NCI-H187 (cell line): Measurements from ENCODE around the gene INS.

Source experiments
- DNase-seq, 2 experiments: peaks; one replicate each; lab custom pipeline; 2025; lab: John Stamatoyannopoulos, UW

Gene INS

GRCh38 chr11:2160736-2161259 lies at the start of gene INS:
TSS of gene INS (minus strand) at chr11:2161209. CDS start at chr11:2160971, 238 bp downstream.
- no peak for DNase-seq

- no peak for DNase-seq
These were observed 49.5 kb upstream of the INS start for GRCh38 chr11:2210366-2211112.

GRCh38 chr11:2209900-2210321 lies 48.9 kb upstream of the INS start:
- no peak for DNase-seq

GRCh38 chr11:2209370-2209801 lies 48.4 kb upstream of the INS start:
- no peak for DNase-seq

GRCh38 chr11:2208691-2209369 lies 47.8 kb upstream of the INS start:
- no peak for DNase-seq

- DNase-seq = no peak
These were observed 47.0 kb upstream of the INS start for GRCh38 chr11:2207773-2208621.

GRCh38 chr11:2207212-2207611 lies 46.2 kb upstream of the INS start:
- DNase-seq = no peak

- no peak for DNase-seq
These were observed 45.1 kb upstream of the INS start for GRCh38 chr11:2205981-2206690.

- DNase-seq = no peak
These were observed 44.3 kb upstream of the INS start for GRCh38 chr11:2205214-2205720.

GRCh38 chr11:2204361-2205213 lies 43.6 kb upstream of the INS start:
- no peak for DNase-seq

- no peak for DNase-seq
These were observed 42.6 kb upstream of the INS start for GRCh38 chr11:2203440-2204259.

- no peak for DNase-seq
These were observed 42.0 kb upstream of the INS start for GRCh38 chr11:2202900-2203439.

- DNase-seq = no peak
These were observed 41.3 kb upstream of the INS start for GRCh38 chr11:2202071-2202899.

GRCh38 chr11:2201542-2201941 lies 40.5 kb upstream of the INS start:
- no peak for DNase-seq

- no peak for DNase-seq
These were observed 40.0 kb upstream of the INS start for GRCh38 chr11:2200957-2201519.

GRCh38 chr11:2200536-2200935 lies 39.5 kb upstream of the INS start:
- no peak for DNase-seq

- no peak for DNase-seq
These were observed 38.7 kb upstream of the INS start for GRCh38 chr11:2199466-2200341.
